Measurements from ENCODE around the gene IPPK.

Gene IPPK

GRCh38 chr9:92654481-92655301, 15.2 kb downstream of the IPPK start:
- TF ChIP-seq CTCF (IDR thresholded peaks at IDR 0.05; ENCODE audit: insufficient read depth, low read depth, low read length, missing control alignments): peak; percentile 41
- peak; percentile 96 for DNase-seq (ENCODE audit: low read depth)
- H3K4me3 ChIP-seq (ENCODE audit: low read length): no peak overlapping the region

GRCh38 chr9:92652461-92652860, 17.5 kb downstream of the IPPK start:
- TF ChIP-seq CTCF (IDR thresholded peaks at IDR 0.05; ENCODE audit: insufficient read depth, low read depth, low read length, missing control alignments): no peak
- H3K4me3 ChIP-seq (ENCODE audit: low read length): no peak overlapping the region
- DNase-seq (ENCODE audit: low read depth): no peak

- no peak for DNase-seq (ENCODE audit: low read depth)
- TF ChIP-seq CTCF (IDR thresholded peaks at IDR 0.05; ENCODE audit: insufficient read depth, low read depth, low read length, missing control alignments): no peak
These were observed 18.9 kb downstream of the IPPK start for GRCh38 chr9:92650839-92651621.

GRCh38 chr9:92650296-92650695, 19.6 kb downstream of the IPPK start:
- no peak for TF ChIP-seq CTCF (IDR thresholded peaks at IDR 0.05; ENCODE audit: insufficient read depth, low read depth, low read length, missing control alignments)
- H3K4me3 ChIP-seq (ENCODE audit: low read length): no peak overlapping the region
- DNase-seq (ENCODE audit: low read depth): no peak

More at GRCh38 chr9:92650839-92651621, 18.9 kb downstream of the IPPK start:
- no peak overlapping the region for H3K4me3 ChIP-seq (ENCODE audit: low read length)

GRCh38 chr9:92649007-92649406, 20.9 kb downstream of the IPPK start:
- no peak for TF ChIP-seq CTCF (IDR thresholded peaks at IDR 0.05; ENCODE audit: insufficient read depth, low read depth, low read length, missing control alignments)
- no peak overlapping the region for H3K4me3 ChIP-seq (ENCODE audit: low read length)
- no peak for DNase-seq (ENCODE audit: low read depth)

- no peak for DNase-seq (ENCODE audit: low read depth)
- TF ChIP-seq CTCF (IDR thresholded peaks at IDR 0.05; ENCODE audit: insufficient read depth, low read depth, low read length, missing control alignments): no peak
These were observed 21.4 kb downstream of the IPPK start for GRCh38 chr9:92648474-92648971.

More at GRCh38 chr9:92648474-92648971, 21.4 kb downstream of the IPPK start:
- H3K4me3 ChIP-seq (ENCODE audit: low read length): no peak overlapping the region
